ENCODE measurements around the gene POLR3K.
"Not testable (repeated sequence)": the region's sequence is repeated elsewhere in the genome, so short reads cannot be mapped to it uniquely, and the experiment has no call there.

Gene POLR3K

GRCh38 chr16:42069-42457, 11.3 kb downstream of the POLR3K start:
- DNase-seq, result no peak

- DNase-seq, result no peak
These were observed 11.9 kb downstream of the POLR3K start for GRCh38 chr16:41439-42068.

GRCh38 chr16:38941-39892, 14.2 kb downstream of the POLR3K start:
- DNase-seq, result peak; percentile 42

GRCh38 chr16:38206-38605, 15.2 kb downstream of the POLR3K start:
- DNase-seq, result not testable (repeated sequence)

- DNase-seq, result no peak
These were observed 15.9 kb downstream of the POLR3K start for GRCh38 chr16:37511-37910.

- DNase-seq, result no peak
These were observed 16.9 kb downstream of the POLR3K start for GRCh38 chr16:36336-36984.

- no peak for DNase-seq
These were observed 17.6 kb downstream of the POLR3K start for GRCh38 chr16:35678-36305.

- DNase-seq, result peak; percentile 70
These were observed 18.3 kb downstream of the POLR3K start for GRCh38 chr16:35011-35677.

- DNase-seq, result no peak
These were observed 18.8 kb downstream of the POLR3K start for GRCh38 chr16:34648-34987.

GRCh38 chr16:33877-34647, 19.3 kb downstream of the POLR3K start:
- DNase-seq, result no peak

- DNase-seq, result not testable (repeated sequence)
These were observed 20.1 kb downstream of the POLR3K start for GRCh38 chr16:33154-33876.

- DNase-seq, result not testable (repeated sequence)
These were observed 22.8 kb downstream of the POLR3K start for GRCh38 chr16:30627-31026.

- DNase-seq, result not testable (repeated sequence)
These were observed 27.5 kb downstream of the POLR3K start for GRCh38 chr16:25926-26348.

GRCh38 chr16:24151-24550, 29.3 kb downstream of the POLR3K start:
- DNase-seq, result not testable (repeated sequence)

GRCh38 chr16:20886-21285, 32.5 kb downstream of the POLR3K start:
- DNase-seq, result not testable (repeated sequence)

GRCh38 chr16:17062-17765, 36.2 kb downstream of the POLR3K start:
- not testable (repeated sequence) for DNase-seq

GRCh38 chr16:10772-11171, 42.6 kb downstream of the POLR3K start:
- DNase-seq, result peak; percentile 23

GRCh38 chr16:9903-10665, 43.3 kb downstream of the POLR3K start:
- DNase-seq, result no peak

All from GF-D8 (cell line).